Measurements from ENCODE around the gene DEFB121.
"Not testable (repeated sequence)": the region's sequence is repeated elsewhere in the genome, so short reads cannot be mapped to it uniquely, and the experiment has no call there.

Gene DEFB121

DNA sequence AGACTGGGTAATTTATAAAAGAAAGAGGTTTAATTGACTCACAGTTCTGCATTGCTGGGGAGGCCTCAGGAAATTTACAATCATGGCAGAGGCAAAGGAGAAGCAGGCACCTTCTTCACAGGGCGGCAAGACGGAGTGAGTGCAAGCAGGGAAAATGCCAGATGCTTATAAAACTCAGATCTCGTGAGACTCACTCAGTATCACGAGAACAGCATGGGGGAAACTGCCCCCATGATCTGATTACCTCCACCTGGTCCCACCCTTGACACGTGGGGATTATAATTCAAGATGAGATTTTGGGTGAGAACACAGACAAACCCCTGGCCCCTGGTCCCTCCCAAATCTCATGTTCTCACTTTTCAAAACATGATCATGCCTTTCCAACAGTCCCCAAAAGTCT, 41.7 kb downstream of the DEFB121 start:
- not testable (repeated sequence) for FAIRE-seq; DNase-seq (ENCODE audit: insufficient read length, low spot score)

DNA sequence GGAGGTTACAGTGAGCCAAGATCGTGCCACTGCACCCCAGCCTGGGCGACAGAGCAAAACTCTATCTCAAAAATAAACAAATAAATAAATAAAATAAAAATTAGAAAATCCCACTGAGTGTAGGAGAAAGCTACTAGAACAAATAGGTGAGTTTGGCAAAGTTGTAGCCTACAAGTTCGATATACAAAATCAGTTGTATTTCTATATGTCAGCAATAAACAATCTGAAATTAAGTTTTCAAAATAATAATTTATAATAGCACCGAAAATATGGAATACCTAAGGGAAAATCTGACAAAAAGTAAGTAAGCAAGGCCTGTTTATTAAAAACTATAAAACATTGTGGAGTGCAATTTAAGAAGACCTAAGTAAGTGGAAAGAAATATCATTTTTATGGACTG, 42.7 kb downstream of the DEFB121 start:
- FAIRE-seq, result no peak
- no peak for DNase-seq (ENCODE audit: insufficient read length, low spot score)

DNA sequence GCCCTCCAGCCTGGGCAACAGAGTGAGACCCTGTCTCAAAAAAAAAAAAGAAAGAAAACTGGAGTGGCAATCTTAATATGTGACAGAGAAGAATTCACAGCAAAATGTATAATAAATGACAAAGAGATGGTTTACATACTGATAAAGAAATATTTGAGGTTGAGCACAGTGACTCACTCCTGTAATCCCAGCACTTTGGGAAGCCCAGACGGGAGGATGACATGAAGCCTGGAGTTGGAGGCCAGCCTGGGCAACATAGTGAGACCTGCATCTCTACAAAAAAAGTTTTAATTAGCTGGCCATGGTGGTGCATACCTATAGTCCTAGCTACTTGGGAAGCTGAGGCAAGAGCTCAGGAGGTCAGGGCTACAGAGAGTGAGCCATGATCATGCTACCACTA, 50.0 kb downstream of the DEFB121 start:
- FAIRE-seq, result no peak

More for the DNA sequence above, 50.0 kb downstream of the DEFB121 start:
- no peak for DNase-seq (ENCODE audit: insufficient read length, low spot score)

Measured in HTR-8/SVneo (cell line).